Stomach (tissue), 4 donors: ENCODE measurements around the gene PKIB.

Experiments
- CTCF ChIP-seq, 7 experiments: fragments of 450-650 bp in 4 of 7; fragments of 200-600 bp in 3 of 7; sonication (generic) in 3 of 7; IDR thresholded peaks; one replicate each; pipeline ENCODE4 v1.5.1; 2016 to 2019; ENCODE audit warnings: antibody characterized with exemption in 7 of 7, control low read depth in 2 of 7, mild to moderate bottlenecking in 1 of 7
- POLR2A ChIP-seq, 4 donors: fragments of 450-650 bp; IDR thresholded peaks; one replicate each; pipeline ENCODE4 v1.6.1; 2016; ENCODE audit warnings: antibody characterized with exemption in 4 of 4, control low read depth in 2 of 4, mild to moderate bottlenecking in 1 of 4, moderate library complexity in 1 of 4

GRCh38 chr6:122604676-122605075 lies 5.5 kb upstream of the PKIB start:
- TF ChIP-seq CTCF (IDR thresholded peaks at IDR 0.05) (no peak), POLR2A (IDR thresholded peaks at IDR 0.05) (no peak)
